GM19372 (cell line): Measurements from ENCODE around the gene CLDN22.
A peak's percentile ranks its signal among the peaks of the same experiment; 100 is the strongest.
"Not testable (repeated sequence)": the region's sequence is repeated elsewhere in the genome, so short reads cannot be mapped to it uniquely, and the experiment has no call there.

Experiments
- ATAC-seq: cut with Tn5 transposase; IDR thresholded peaks from one replicate; pipeline ENCODE4 v1.9.1; 2021; ENCODE audit warnings: mild to moderate bottlenecking, low read depth, moderate library complexity; ENCODE audit not compliant: unreplicated experiment

Gene CLDN22

GRCh38 chr4:183324056-183324455 is 4.0 kb upstream of the CLDN22 start:
- not testable (repeated sequence) for ATAC-seq

- ATAC-seq = no peak
Observed at GRCh38 chr4:183323295-183323694, 3.2 kb upstream of the CLDN22 start.

- ATAC-seq = no peak
Observed at GRCh38 chr4:183322326-183322725, 2.2 kb upstream of the CLDN22 start, which contains the start of gene CLDN24. Gene CLDN24, minus strand, starts transcription at chr4:183322426. Its CDS starts 0 bp downstream, at chr4:183322426.

- no peak for ATAC-seq
Observed at GRCh38 chr4:183321516-183321915, 1.4 kb upstream of the CLDN22 start.

- no peak for ATAC-seq
Observed at GRCh38 chr4:183321079-183321478, 1.0 kb upstream of the CLDN22 start.

- no peak for ATAC-seq
Observed at GRCh38 chr4:183318656-183319055, 1.4 kb downstream of the CLDN22 start.

- no peak for ATAC-seq
Observed at GRCh38 chr4:183314806-183315205, 5.3 kb downstream of the CLDN22 start.

GRCh38 chr4:183314336-183314735 is 5.7 kb downstream of the CLDN22 start:
- ATAC-seq = no peak

GRCh38 chr4:183312841-183313240 is 7.2 kb downstream of the CLDN22 start:
- ATAC-seq = no peak

- ATAC-seq = no peak
Observed at GRCh38 chr4:183306811-183307210, 13.3 kb downstream of the CLDN22 start.

GRCh38 chr4:183304538-183304937 is 15.5 kb downstream of the CLDN22 start:
- no peak for ATAC-seq

GRCh38 chr4:183304067-183304466 is 16.0 kb downstream of the CLDN22 start:
- ATAC-seq = peak; percentile 94

- ATAC-seq = no peak
Observed at GRCh38 chr4:183303301-183303700, 16.8 kb downstream of the CLDN22 start.

GRCh38 chr4:183300655-183301054 is 19.4 kb downstream of the CLDN22 start:
- ATAC-seq = no peak

GRCh38 chr4:183300070-183300469 is 20.0 kb downstream of the CLDN22 start:
- no peak for ATAC-seq

GRCh38 chr4:183299464-183299863 is 20.6 kb downstream of the CLDN22 start:
- no peak for ATAC-seq

GRCh38 chr4:183297675-183298074 is 22.4 kb downstream of the CLDN22 start:
- peak; percentile 77 for ATAC-seq

- ATAC-seq = no peak
Observed at GRCh38 chr4:183295711-183296110, 24.4 kb downstream of the CLDN22 start.

GRCh38 chr4:183291070-183291469 is 29.0 kb downstream of the CLDN22 start:
- ATAC-seq = no peak

GRCh38 chr4:183289688-183290087 is 30.4 kb downstream of the CLDN22 start:
- no peak for ATAC-seq

- peak; percentile 35 for ATAC-seq
Observed at GRCh38 chr4:183288955-183289354, 31.1 kb downstream of the CLDN22 start.

- ATAC-seq = peak; percentile 64
Observed at GRCh38 chr4:183287677-183288076, 32.4 kb downstream of the CLDN22 start.

- ATAC-seq = peak; percentile 75
Observed at GRCh38 chr4:183287309-183287659, 32.8 kb downstream of the CLDN22 start.
